CD4-positive, CD25-positive, alpha-beta regulatory T cell (primary cell): ENCODE data around the gene GSG1. TPM values are rescaled to one million over a fixed set of nuclear protein-coding genes. Genes with fewer than 3 reads are reported as not detected.

Experiments used
- ATAC-seq, 2 donors: fragments of 150-1000 bp; cut with Tn5 transposase; one replicate each; pipeline ENCODE4 v1.10.0; 2021; ENCODE audit warnings: low read depth in 2 of 2, moderate number of reproducible peaks in 2 of 2, moderate library complexity in 1 of 2
- DNase-seq, 3 donors: peaks; one replicate each; pipeline versions ENCODE4 v3.0.0 to v3.0.0-alpha.2; 2012 to 2022; ENCODE audit warnings: mixed read lengths in 1 of 3
- H3K27ac ChIP-seq: one replicate; pipeline ENCODE4 v1.7.0; 2013; ENCODE audit warnings: mild to moderate bottlenecking, low read length; ENCODE audit not compliant: insufficient read depth, poor library complexity, severe bottlenecking
- H3K27me3 ChIP-seq: one replicate; pipeline ENCODE4 v1.7.0; 2013; ENCODE audit warnings: low read length; ENCODE audit not compliant: control insufficient read depth, insufficient read depth
- H3K36me3 ChIP-seq: one replicate; pipeline ENCODE4 v1.7.0; 2013; ENCODE audit warnings: mild to moderate bottlenecking, low read length, moderate library complexity; ENCODE audit not compliant: control insufficient read depth, insufficient read depth
- H3K4me1 ChIP-seq: 2 replicates; pipeline ENCODE4 v1.7.0; 2013; ENCODE audit warnings: mild to moderate bottlenecking, low read length; ENCODE audit not compliant: insufficient read depth, control insufficient read depth, poor library complexity, severe bottlenecking
- H3K4me3 ChIP-seq: one replicate; pipeline ENCODE4 v1.7.0; 2013; ENCODE audit warnings: low read depth, mild to moderate bottlenecking, low read length, moderate library complexity
- H3K9me3 ChIP-seq, 2 experiments: 1 replicate in 1 of 2; 2 replicates in 1 of 2; pipeline ENCODE4 v1.7.0; 2013; ENCODE audit warnings: low read length in 2 of 2, mild to moderate bottlenecking in 1 of 2, moderate library complexity in 1 of 2; ENCODE audit not compliant: control insufficient read depth in 2 of 2
- H3K27ac Mint-ChIP-seq, 3 donors: one replicate each; pipeline ENCODE4 v1.8.0; 2020 to 2022; ENCODE audit warnings: mild to moderate bottlenecking in 3 of 3, mixed read lengths in 3 of 3, moderate library complexity in 2 of 3
- H3K27me3 Mint-ChIP-seq: one replicate; pipeline ENCODE4 v1.8.0; 2022; ENCODE audit warnings: mild to moderate bottlenecking, mixed read lengths
- H3K36me3 Mint-ChIP-seq: one replicate; pipeline ENCODE4 v1.8.0; 2020; ENCODE audit warnings: mixed read lengths
- H3K4me1 Mint-ChIP-seq, 4 donors: one replicate each; pipeline ENCODE4 v1.8.0; 2020 to 2022; ENCODE audit warnings: mixed read lengths in 4 of 4, mild to moderate bottlenecking in 1 of 4
- H3K4me3 Mint-ChIP-seq, 4 donors: one replicate each; pipeline ENCODE4 v1.8.0; 2020 to 2022; ENCODE audit warnings: mild to moderate bottlenecking in 4 of 4, mixed read lengths in 4 of 4, moderate library complexity in 3 of 4
- H3K9me3 Mint-ChIP-seq, 7 donors: one replicate each; pipeline ENCODE4 v1.8.0; 2020 to 2022; ENCODE audit warnings: mixed read lengths in 7 of 7, mild to moderate bottlenecking in 3 of 7, moderate library complexity in 2 of 7
- polyA plus RNA-seq, 4 donors: library from polyadenylated mRNA; unstranded; fragments of 300-500 nt; fragmentation: Illumina TruSeq; gene quantifications; one replicate each; pipeline ENCODE4 v1.2.3, GENCODE V29; 2021
- total RNA-seq: library from RNA; stranded (reverse); gene quantifications from one replicate; pipeline ENCODE4 v1.2.3, GENCODE V29; 2022

Gene GSG1
- total and polyA plus RNA-seq, 5 donors from 2014 or later = 0.45 TPM; not detected in 4

DNA sequence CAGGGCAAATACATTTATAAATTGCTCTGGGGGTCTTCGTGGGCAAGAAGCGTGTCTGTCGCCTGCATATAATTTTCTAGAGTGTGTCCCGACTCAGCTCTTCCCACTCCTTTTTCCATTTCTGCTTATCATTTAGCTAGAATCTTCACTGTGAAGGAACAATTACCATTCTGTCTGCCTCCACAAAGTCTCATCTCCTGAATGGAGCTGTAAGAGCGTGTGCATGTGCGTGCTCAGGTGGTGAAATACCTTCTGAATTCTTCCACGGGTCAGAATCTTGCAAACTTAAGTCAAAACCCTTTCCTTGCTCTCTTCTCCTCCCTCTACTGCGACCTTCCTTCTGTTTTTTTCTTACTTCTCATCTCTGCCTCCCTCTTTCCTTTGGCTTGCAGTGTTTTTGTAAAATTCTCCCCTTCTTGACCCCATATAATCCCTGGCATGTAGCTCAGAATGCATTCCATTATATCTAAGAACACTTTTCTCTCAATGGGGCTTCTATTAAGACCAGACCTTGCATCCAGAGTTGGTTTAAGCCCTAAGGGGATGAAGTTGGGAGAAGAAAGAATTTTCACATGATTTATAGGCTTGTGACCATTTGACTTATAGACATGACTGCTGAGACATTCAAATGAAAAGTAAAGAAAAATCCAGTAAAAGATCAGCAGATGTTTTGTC lies 25.0 kb upstream of the GSG1 start:
- DNase-seq (no peak), ATAC-seq (no peak)
- Mint-ChIP-seq H3K27me3 (peaks cover 6% of the 10 kb centered on the region), H3K27ac (no peak overlapping the region), H3K4me3 (no peak overlapping the region), H3K36me3 (no peaks in the 10 kb centered on the region), H3K9me3 (peaks cover 0 to 2% (median 0%) of the 10 kb centered on the region in 7 donors), H3K4me1 (peaks cover 0 to 4% (median 2%) of the 10 kb centered on the region in 4 donors)
- H3K27me3 ChIP-seq = peaks cover 7% of the 10 kb centered on the region
- no peaks in the 10 kb centered on the region for H3K36me3 ChIP-seq
- H3K4me1 ChIP-seq = no peaks in the 10 kb centered on the region
- H3K9me3 ChIP-seq = no peaks in the 10 kb centered on the region
- H3K4me3 ChIP-seq = no peak overlapping the region
- H3K27ac ChIP-seq = no peak overlapping the region

DNA sequence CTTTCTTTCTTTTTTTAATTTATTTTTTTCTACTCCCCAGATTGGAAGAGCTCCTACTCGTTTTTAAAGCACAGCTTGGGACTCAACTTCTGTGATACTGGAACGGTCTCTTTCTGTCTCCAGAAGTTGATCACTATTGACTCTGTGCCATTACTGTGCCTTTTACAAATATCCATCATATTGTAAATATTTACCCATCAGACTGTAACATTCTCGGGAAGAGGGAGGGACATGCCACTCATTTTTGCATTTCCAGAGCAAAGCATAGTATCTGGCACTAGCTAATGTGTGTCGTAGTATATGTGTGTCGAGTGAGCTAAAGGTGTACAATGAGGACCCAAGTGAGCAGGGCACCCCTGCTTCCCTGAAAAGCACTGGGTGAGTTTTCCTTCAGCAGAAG lies 24.0 kb upstream of the GSG1 start:
- Histone ChIP-seq H3K4me1 (no peaks in the 10 kb centered on the region), H3K4me3 (no peak overlapping the region), H3K36me3 (no peaks in the 10 kb centered on the region), H3K27ac (no peak overlapping the region), H3K27me3 (peaks cover 7% of the 10 kb centered on the region), H3K9me3 (no peaks in the 10 kb centered on the region)
- H3K36me3 Mint-ChIP-seq = no peaks in the 10 kb centered on the region
- ATAC-seq = no peak
- H3K9me3 Mint-ChIP-seq = peaks cover 0 to 2% (median 0%) of the 10 kb centered on the region in 7 donors
- H3K4me3 Mint-ChIP-seq = no peak overlapping the region
- H3K27ac Mint-ChIP-seq = no peak overlapping the region
- H3K27me3 Mint-ChIP-seq = peaks cover 6% of the 10 kb centered on the region
- DNase-seq = no peak
- H3K4me1 Mint-ChIP-seq = peaks cover 0 to 4% (median 2%) of the 10 kb centered on the region in 4 donors

DNA sequence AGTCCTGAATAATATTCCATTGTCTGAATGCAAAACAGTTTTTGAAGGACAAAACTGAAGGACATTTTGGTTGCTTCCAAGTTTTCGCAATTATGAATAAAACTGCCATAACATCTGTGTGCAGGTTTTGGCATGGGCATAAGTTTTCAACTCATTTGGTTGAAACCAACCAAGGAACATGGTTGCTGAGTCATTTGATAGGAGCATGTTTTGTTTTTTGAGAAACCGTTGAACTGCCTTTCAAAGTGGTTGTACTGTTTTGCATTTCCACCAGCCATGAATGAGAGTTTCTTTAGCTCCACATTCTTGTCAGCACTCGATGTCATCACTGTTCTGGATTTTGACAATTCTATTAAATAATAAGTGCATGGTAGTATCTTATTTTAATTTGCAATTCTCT lies 23.0 kb upstream of the GSG1 start:
- Mint-ChIP-seq H3K9me3 (peaks cover 0 to 2% (median 0%) of the 10 kb centered on the region in 7 donors), H3K27me3 (peaks cover 6% of the 10 kb centered on the region), H3K4me3 (no peak overlapping the region), H3K36me3 (no peaks in the 10 kb centered on the region), H3K27ac (no peak overlapping the region), H3K4me1 (no peaks in the 10 kb centered on the region)
- Histone ChIP-seq H3K4me1 (no peaks in the 10 kb centered on the region), H3K9me3 (no peaks in the 10 kb centered on the region), H3K36me3 (no peaks in the 10 kb centered on the region), H3K4me3 (no peak overlapping the region), H3K27ac (no peak overlapping the region), H3K27me3 (peaks cover 7% of the 10 kb centered on the region)
- ATAC-seq = no peak
- peak in 1 of 3 donors; percentile 44 for DNase-seq

DNA sequence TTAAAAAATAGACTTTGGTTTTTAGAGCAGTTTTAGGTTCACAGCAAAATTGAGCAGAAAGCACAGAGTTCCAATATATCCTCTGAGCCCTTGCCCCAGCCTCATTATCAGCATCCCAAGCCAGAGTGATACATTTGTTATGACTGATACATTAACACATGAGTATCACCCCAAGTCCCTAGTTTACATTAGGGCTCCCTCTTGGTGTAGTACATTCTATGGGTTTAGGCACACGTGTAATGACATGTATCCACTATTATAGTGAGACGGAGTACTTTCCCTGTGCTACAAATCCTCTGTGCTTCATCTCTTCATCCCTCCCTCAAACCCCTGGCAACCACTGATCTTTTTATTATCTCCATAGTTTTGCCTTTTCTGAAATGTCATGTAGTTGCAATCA lies 22.5 kb upstream of the GSG1 start:
- DNase-seq (no peak), ATAC-seq (no peak)
- Mint-ChIP-seq H3K27ac (no peak overlapping the region), H3K4me1 (no peaks in the 10 kb centered on the region), H3K27me3 (peaks cover 6% of the 10 kb centered on the region), H3K9me3 (peaks cover 0 to 2% (median 0%) of the 10 kb centered on the region in 7 donors), H3K36me3 (no peaks in the 10 kb centered on the region), H3K4me3 (no peak overlapping the region)
- H3K4me3 ChIP-seq = no peak overlapping the region
- H3K36me3 ChIP-seq = no peaks in the 10 kb centered on the region
- H3K4me1 ChIP-seq = no peaks in the 10 kb centered on the region
- H3K9me3 ChIP-seq = no peaks in the 10 kb centered on the region
- no peak overlapping the region for H3K27ac ChIP-seq
- H3K27me3 ChIP-seq = peaks cover 5% of the 10 kb centered on the region

DNA sequence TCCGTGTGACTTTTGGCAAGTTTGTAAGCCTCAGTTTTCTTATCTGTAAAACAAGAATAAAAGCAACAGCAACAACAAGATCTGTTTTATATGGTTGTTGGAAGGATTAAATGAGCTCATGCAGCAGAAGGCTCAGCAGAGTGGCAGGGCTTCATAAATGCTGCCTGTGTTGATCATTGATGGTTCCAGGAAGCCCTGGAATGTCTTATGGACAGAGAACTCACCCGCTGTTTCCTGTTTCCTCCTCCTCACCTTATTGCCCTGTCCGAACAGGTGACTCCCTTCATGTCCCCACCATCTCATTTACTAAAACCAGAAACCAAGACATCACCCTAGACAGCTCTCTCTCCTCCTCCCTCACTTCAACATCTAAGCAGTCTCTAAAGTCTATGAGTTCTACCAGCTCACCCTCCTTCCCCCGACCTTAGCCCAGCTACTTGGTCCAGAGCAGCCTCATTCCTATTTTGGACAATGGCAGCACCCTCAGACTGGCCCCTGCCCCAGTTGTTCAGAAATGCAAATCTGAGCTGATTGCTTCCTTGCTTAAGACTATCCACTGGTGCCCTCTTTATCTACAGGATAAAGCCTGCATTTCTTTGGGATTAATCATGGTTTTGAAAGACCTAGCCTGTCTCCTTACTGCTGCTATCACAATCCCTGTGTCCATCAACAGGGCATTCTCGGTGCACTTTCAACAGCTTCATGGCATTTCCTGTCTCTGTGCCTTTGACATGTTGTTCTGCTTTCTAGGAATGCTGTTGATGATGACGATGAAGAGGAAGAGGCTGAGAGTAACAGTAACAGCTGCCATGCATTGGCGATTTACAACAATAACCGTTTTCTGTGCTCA lies 21.4 kb upstream of the GSG1 start:
- H3K27ac ChIP-seq = no peak overlapping the region
- no peak overlapping the region for H3K27ac Mint-ChIP-seq
- H3K4me1 Mint-ChIP-seq = no peaks in the 10 kb centered on the region
- peaks cover 0 to 2% (median 0%) of the 10 kb centered on the region in 7 donors for H3K9me3 Mint-ChIP-seq
- no peaks in the 10 kb centered on the region for H3K36me3 ChIP-seq
- no peak overlapping the region for H3K4me3 Mint-ChIP-seq
- no peak overlapping the region for H3K4me3 ChIP-seq
- ATAC-seq (no peak), DNase-seq (no peak)
- no peaks in the 10 kb centered on the region for H3K27me3 Mint-ChIP-seq
- H3K4me1 ChIP-seq = no peaks in the 10 kb centered on the region
- H3K36me3 Mint-ChIP-seq = no peaks in the 10 kb centered on the region
- no peaks in the 10 kb centered on the region for H3K9me3 ChIP-seq
- peaks cover 3% of the 10 kb centered on the region for H3K27me3 ChIP-seq

DNA sequence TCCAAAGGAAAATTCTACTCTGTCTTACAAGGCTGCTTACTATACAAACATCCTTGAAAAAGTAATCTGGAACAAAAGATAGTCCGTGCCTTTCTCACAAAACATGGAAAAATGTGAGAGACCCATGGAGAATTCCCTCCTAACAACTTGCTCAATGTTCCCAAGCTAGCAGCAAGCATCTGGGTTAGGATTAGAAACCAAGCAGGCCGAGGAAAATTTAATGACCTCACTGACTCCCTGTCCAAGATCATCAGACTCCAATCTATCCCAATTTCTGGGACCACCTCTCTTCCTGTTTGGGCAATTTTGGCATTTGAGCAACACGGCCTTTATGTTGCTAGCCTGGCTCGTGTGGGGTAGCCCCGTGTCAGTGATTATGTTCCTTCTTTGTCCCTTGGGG lies 18.1 kb upstream of the GSG1 start:
- H3K27me3 Mint-ChIP-seq = no peaks in the 10 kb centered on the region
- no peak overlapping the region for H3K27ac Mint-ChIP-seq
- H3K4me3 Mint-ChIP-seq = no peak overlapping the region
- H3K4me1 ChIP-seq = no peaks in the 10 kb centered on the region
- H3K4me3 ChIP-seq = no peak overlapping the region
- DNase-seq = no peak
- H3K36me3 ChIP-seq = no peaks in the 10 kb centered on the region
- no peaks in the 10 kb centered on the region for H3K9me3 ChIP-seq
- H3K9me3 Mint-ChIP-seq = no peaks in the 10 kb centered on the region
- H3K27me3 ChIP-seq = peaks cover 3% of the 10 kb centered on the region
- no peak overlapping the region for H3K27ac ChIP-seq
- H3K4me1 Mint-ChIP-seq = no peaks in the 10 kb centered on the region
- no peak for ATAC-seq
- no peaks in the 10 kb centered on the region for H3K36me3 Mint-ChIP-seq

DNA sequence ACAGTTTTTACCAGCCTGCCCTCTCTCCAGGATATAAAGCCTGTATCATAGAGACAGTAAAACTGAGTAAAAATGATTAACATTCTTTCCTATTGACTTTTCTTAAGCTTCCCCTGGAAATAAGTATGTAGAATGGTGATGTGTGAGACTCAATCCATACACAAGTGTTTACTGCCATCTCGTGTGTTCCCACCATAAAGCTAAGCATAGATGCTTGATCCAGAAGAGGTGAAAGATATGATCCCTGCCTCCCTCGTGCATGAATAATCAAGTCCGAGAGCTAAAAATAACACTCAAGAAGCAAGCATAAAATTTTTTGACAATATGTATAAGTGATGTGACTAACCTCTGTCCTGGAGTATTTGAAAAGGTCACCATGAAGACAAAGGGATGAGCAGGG lies 16.9 kb upstream of the GSG1 start:
- ATAC-seq = no peak
- Mint-ChIP-seq H3K4me3 (no peak overlapping the region), H3K4me1 (no peaks in the 10 kb centered on the region), H3K36me3 (no peaks in the 10 kb centered on the region), H3K27me3 (no peaks in the 10 kb centered on the region), H3K9me3 (no peaks in the 10 kb centered on the region), H3K27ac (no peak overlapping the region)
- H3K4me3 ChIP-seq = no peak overlapping the region
- no peaks in the 10 kb centered on the region for H3K9me3 ChIP-seq
- H3K27ac ChIP-seq = no peak overlapping the region
- H3K4me1 ChIP-seq = no peaks in the 10 kb centered on the region
- no peaks in the 10 kb centered on the region for H3K36me3 ChIP-seq
- H3K27me3 ChIP-seq = peaks cover 3% of the 10 kb centered on the region
- DNase-seq = no peak
